ENCODE data around the gene ADAMTSL2.

The ADAMTSL2 gene

GRCh38 chr9:133535306-133535877, 888 bp downstream of the ADAMTSL2 start:
- no peak for DNase-seq (ENCODE audit: low read depth)

GRCh38 chr9:133536080-133536479, 1.6 kb downstream of the ADAMTSL2 start:
- no peak for DNase-seq (ENCODE audit: low read depth)

- DNase-seq (ENCODE audit: low read depth): no peak
Observed at GRCh38 chr9:133536536-133536935, 2.0 kb downstream of the ADAMTSL2 start.

- DNase-seq (ENCODE audit: low read depth): no peak
Observed at GRCh38 chr9:133537257-133537656, 2.8 kb downstream of the ADAMTSL2 start.

GRCh38 chr9:133538176-133538575, 3.7 kb downstream of the ADAMTSL2 start:
- no peak for DNase-seq (ENCODE audit: low read depth)

- DNase-seq (ENCODE audit: low read depth): no peak
Observed at GRCh38 chr9:133538851-133539833, 4.6 kb downstream of the ADAMTSL2 start.

- DNase-seq (ENCODE audit: low read depth): no peak
Observed at GRCh38 chr9:133539991-133540697, 5.6 kb downstream of the ADAMTSL2 start.

- no peak for DNase-seq (ENCODE audit: low read depth)
Observed at GRCh38 chr9:133540698-133541025, 6.2 kb downstream of the ADAMTSL2 start.

GRCh38 chr9:133542002-133542401, 7.5 kb downstream of the ADAMTSL2 start:
- no peak for DNase-seq (ENCODE audit: low read depth)

GRCh38 chr9:133543772-133544467, 9.4 kb downstream of the ADAMTSL2 start:
- DNase-seq (ENCODE audit: low read depth): peak; percentile 35

GRCh38 chr9:133545494-133546286, 11.2 kb downstream of the ADAMTSL2 start:
- no peak for DNase-seq (ENCODE audit: low read depth)

GRCh38 chr9:133546287-133546680, 11.8 kb downstream of the ADAMTSL2 start:
- no peak for DNase-seq (ENCODE audit: low read depth)

- DNase-seq (ENCODE audit: low read depth): no peak
Observed at GRCh38 chr9:133547116-133547515, 12.6 kb downstream of the ADAMTSL2 start.

- DNase-seq (ENCODE audit: low read depth): no peak
Observed at GRCh38 chr9:133551446-133551845, 16.9 kb downstream of the ADAMTSL2 start.

- no peak for DNase-seq (ENCODE audit: low read depth)
Observed at GRCh38 chr9:133552236-133552635, 17.7 kb downstream of the ADAMTSL2 start.

- no peak for DNase-seq (ENCODE audit: low read depth)
Observed at GRCh38 chr9:133553123-133553522, 18.6 kb downstream of the ADAMTSL2 start.

GRCh38 chr9:133553973-133554713, 19.6 kb downstream of the ADAMTSL2 start:
- DNase-seq (ENCODE audit: low read depth): no peak

GRCh38 chr9:133554729-133555128, 20.2 kb downstream of the ADAMTSL2 start:
- no peak for DNase-seq (ENCODE audit: low read depth)

GRCh38 chr9:133556354-133556753, 21.9 kb downstream of the ADAMTSL2 start:
- no peak for DNase-seq (ENCODE audit: low read depth)

GRCh38 chr9:133557581-133557980, 23.1 kb downstream of the ADAMTSL2 start:
- no peak for DNase-seq (ENCODE audit: low read depth)
